ENCODE data around the gene CDK2AP2. TPM values are rescaled to one million over a fixed set of nuclear protein-coding genes. Genes with fewer than 3 reads are reported as not detected.
A peak's percentile ranks its signal among the peaks of the same experiment; 100 is the strongest.
"Not testable (repeated sequence)": the region's sequence is repeated elsewhere in the genome, so short reads cannot be mapped to it uniquely, and the experiment has no call there.

The CDK2AP2 gene
- total RNA-seq, 1 donor from 2014 or later, result 97.9 TPM

DNA sequence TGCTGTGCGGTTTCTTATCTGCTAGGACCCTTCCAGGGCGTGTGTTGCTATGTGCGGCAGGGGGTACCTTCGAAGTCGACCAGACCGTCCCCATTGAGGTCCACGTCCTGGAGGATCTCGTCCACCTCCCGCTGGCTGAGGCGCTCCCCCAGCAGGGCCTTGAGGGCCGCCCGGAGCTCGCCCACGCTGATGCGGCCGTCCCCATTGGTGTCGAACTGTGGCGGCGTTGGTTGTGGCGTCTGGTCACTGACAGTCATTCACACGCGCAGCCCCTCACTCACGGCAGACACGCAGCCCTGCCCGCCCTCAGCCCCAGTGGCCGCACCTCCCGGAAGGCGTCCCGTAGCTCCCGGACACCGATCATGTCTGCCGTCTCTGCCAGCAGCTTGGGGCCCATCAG is 11.8 kb upstream of the CDK2AP2 start:
- Mint-ChIP-seq H3K4me3 (no peak overlapping the region), H3K36me3 (ENCODE audit: low read depth) (no peaks in the 10 kb centered on the region), H3K4me1 (no peaks in the 10 kb centered on the region), H3K27ac (no peak overlapping the region), H3K27me3 (peaks cover 7% of the 10 kb centered on the region), H3K9me3 (no peaks in the 10 kb centered on the region)
- DNase-seq, result no peak
- intact Hi-C loops (cut with micrococcal nuclease), result no loop called here

DNA sequence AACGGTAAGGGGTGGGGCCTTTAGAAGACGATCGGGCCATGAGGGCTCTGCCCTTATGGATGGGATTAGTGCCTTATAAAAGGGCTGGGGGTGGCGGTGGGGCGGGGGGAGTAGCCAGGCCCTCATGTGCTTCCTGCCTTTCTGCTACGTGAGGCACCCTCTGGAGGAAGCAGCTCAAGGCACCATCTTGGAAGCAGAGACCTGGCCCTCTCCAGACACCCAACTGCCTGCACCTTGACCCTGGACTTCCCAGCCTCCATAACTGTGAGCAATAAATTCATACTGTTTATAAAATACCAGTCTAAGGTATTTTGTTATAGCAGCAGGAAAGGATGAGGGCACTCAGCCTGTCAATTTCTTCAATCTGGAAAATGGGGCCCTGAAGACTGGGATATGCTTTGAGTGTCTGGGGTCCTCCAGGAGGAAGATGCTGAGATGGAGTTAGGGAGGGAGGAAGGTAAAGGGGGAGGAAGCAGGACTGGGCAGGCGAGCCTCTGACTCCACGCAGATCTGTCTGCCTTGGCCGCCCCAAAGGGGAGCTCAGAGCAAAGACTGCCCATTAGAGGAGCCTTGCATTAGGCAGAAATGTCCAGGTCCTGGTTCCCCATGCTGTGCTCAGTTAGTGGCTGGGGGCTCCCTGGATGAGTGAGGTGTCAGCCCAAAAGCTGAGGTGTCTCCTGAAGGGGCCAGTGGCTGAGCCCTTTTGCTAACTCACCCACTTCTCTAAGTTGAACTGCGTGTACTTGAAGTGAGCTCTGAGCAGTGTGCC is 10.0 kb upstream of the CDK2AP2 start:
- H3K4me1 Mint-ChIP-seq, result no peaks in the 10 kb centered on the region
- H3K4me3 Mint-ChIP-seq, result no peak overlapping the region
- no peak overlapping the region for H3K27ac Mint-ChIP-seq
- H3K27me3 Mint-ChIP-seq, result peaks cover 15% of the 10 kb centered on the region
- H3K9me3 Mint-ChIP-seq, result no peaks in the 10 kb centered on the region
- no peaks in the 10 kb centered on the region for H3K36me3 Mint-ChIP-seq (ENCODE audit: low read depth)
- no peak for DNase-seq
- intact Hi-C loops (cut with micrococcal nuclease), result no loop called here

DNA sequence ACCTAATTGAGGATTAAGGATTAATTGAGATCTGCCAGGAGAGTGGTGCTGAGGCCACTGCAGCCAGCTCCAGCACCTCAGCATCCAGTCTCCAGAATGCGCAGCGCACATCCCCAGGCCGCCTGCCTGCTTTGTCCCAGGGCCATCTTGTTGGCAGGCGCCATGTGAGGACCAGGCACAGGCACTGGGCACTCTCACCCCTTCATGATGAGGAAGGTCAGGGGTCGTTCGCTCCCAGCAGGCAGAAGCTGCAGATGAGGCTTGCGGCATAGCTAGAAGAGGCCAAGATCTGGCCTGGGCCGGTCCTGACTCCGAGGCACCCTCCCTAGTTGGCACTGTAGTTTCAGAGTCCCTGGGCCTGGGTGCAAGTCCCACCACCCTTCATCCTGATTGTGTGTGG is 8.8 kb upstream of the CDK2AP2 start:
- no peak for DNase-seq
- no peaks in the 10 kb centered on the region for H3K36me3 Mint-ChIP-seq (ENCODE audit: low read depth)
- no peaks in the 10 kb centered on the region for H3K9me3 Mint-ChIP-seq
- intact Hi-C loops (cut with micrococcal nuclease), result no loop called here
- no peak overlapping the region for H3K4me3 Mint-ChIP-seq
- H3K4me1 Mint-ChIP-seq, result no peaks in the 10 kb centered on the region
- no peak overlapping the region for H3K27ac Mint-ChIP-seq
- H3K27me3 Mint-ChIP-seq, result peaks cover 16% of the 10 kb centered on the region

DNA sequence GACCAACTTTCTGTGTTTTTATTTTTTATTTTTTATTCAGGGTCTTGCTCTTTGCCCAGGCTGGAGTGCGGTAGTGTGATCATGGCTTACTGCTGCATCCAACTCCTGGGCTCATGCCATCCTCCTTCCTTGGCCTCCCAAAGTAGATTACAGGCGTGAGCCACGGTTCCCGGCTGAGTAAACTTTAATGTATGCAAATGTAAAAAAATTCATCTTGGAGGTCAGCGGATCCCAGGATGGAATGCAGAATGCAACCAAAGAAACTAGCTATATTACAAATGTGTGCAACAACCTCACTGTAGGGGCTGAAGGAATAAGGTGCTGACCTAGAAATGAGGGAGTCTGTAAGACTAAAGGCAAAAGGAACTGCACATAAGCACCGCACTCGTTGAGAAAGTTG is 6.2 kb upstream of the CDK2AP2 start:
- intact Hi-C loops (cut with micrococcal nuclease), result no loop called here
- H3K27ac Mint-ChIP-seq, result no peak overlapping the region
- H3K9me3 Mint-ChIP-seq, result no peaks in the 10 kb centered on the region
- H3K36me3 Mint-ChIP-seq (ENCODE audit: low read depth), result no peaks in the 10 kb centered on the region
- no peak for DNase-seq
- H3K27me3 Mint-ChIP-seq, result peaks cover 25% of the 10 kb centered on the region
- no peak overlapping the region for H3K4me3 Mint-ChIP-seq
- peaks cover 5% of the 10 kb centered on the region for H3K4me1 Mint-ChIP-seq

DNA sequence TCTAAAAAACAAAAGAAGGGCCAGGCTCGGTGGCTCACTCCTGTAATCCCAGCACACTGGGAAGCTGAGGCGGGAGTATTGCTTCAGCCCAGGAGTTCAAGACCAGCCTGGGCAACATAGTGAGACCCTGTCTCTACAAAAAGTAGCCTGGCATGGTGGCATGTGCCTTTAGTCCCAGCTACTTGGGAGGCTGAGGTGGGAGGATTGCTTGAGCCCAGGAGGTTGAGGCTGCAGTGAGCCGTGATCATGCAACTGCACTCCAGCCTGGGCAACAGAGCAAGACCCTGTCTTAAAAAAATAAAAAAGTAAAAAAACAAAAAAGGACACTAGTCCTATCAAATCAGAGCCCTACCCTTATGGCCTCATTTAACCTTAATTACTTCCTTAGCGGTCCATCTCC is 3.6 kb upstream of the CDK2AP2 start:
- intact Hi-C loops (cut with micrococcal nuclease); H3K9me3 Mint-ChIP-seq; H3K36me3 Mint-ChIP-seq (ENCODE audit: low read depth); H3K27ac Mint-ChIP-seq; H3K4me3 Mint-ChIP-seq; DNase-seq: not testable (repeated sequence)
- H3K4me1 Mint-ChIP-seq, result peaks cover 19% of the 10 kb centered on the region
- H3K27me3 Mint-ChIP-seq, result peaks cover 25% of the 10 kb centered on the region

DNA sequence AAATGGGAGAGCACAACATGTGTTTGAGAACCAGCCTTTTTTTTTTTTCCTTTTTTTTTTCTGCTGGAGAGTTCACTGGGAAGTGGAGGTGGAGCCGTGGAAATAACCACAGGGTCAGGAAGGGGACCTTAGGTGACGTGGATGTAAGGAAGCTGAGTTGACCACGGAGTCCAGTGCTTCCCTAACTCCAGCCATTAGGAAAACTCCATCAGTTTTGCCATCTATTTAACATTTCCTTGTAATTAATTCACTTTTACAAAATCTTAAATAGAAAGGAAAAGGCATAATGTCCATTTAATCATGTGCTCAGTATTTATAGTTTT is 2.0 kb upstream of the CDK2AP2 start:
- Mint-ChIP-seq H3K36me3 (ENCODE audit: low read depth) (peaks cover 12% of the 10 kb centered on the region), H3K4me3 (no peak overlapping the region), H3K9me3 (no peaks in the 10 kb centered on the region), H3K4me1 (peaks cover 31% of the 10 kb centered on the region), H3K27ac (no peak overlapping the region), H3K27me3 (peaks cover 18% of the 10 kb centered on the region)
- no peak for DNase-seq
- intact Hi-C loops (cut with micrococcal nuclease), result no loop called here

DNA sequence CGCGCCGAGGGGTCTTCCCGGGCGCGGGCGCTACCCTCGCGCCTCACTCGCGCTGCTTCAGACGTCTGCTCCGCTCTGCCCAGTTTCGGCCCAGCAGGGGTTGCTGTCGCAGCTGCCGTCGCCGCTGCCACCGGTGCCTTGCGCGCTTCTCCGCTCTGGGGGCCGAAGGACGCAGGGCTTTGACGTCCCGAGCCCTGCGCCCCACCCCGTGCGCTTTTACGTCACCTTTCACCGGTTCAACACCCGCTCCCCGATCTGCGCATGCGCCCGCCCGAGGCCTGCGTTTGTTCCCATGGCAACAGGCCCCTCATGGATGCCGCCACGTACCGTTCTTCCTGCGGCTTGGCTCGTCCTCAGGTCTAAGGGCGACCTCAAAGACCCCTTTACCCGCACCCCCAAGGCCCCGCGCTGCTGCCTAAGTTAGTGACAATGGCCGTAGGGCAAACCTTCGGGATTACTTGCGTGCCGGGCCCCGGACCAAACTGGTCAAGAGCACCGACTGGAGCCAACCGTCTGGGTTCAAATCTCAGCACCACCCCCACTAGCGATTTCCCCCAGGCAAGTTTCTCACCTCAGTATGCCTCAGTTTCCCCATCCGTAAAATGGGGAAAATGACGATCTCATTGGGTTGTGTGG is 642 bp upstream of the CDK2AP2 start:
- peak overlapping the region; percentile 95 for H3K4me3 Mint-ChIP-seq
- peak; percentile 100 for DNase-seq
- intact Hi-C loops (cut with micrococcal nuclease), result loop anchor here (1.0 to 5.0 kb wide), 3 partner anchors 74 to 267 kb away; partner anchors contain the start of genes GSTP1 and NDUFV1
- H3K27me3 Mint-ChIP-seq, result peaks cover 12% of the 10 kb centered on the region
- peaks cover 31% of the 10 kb centered on the region for H3K4me1 Mint-ChIP-seq
- H3K36me3 Mint-ChIP-seq (ENCODE audit: low read depth), result peaks cover 16% of the 10 kb centered on the region
- no peaks in the 10 kb centered on the region for H3K9me3 Mint-ChIP-seq
- H3K27ac Mint-ChIP-seq, result peak overlapping the region; percentile 97

DNA sequence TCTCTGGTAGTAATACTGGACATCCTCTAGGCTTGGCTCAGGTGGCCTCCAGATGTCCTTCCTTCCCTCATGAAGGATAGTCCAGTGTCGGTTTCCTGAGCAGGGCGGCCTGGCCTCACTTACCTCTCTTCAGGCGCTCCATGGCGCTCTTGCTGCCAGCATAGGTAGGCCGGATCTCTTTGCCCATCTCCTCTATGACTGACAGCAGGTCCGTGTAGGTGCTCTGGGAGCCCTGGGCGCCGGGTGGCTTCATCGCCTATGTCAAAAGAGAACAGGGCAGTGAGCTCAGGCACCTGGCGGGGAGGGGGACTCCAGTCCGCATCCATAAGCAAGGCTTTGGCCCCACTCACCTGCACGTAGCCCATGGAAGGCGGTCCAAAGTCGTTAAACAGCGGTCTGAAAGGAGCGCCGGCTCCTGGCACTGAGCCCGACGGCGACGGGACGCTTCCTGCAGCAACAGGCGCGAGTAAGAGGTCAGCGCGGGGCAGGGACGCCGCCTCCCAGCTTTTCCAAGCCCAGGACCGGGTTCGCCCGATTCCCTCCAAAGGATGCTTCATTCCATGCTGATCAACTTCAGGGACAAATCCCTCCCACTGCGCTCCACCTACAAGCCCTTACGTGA is 609 bp downstream of the CDK2AP2 start:
- Mint-ChIP-seq H3K4me1 (peaks cover 39% of the 10 kb centered on the region), H3K4me3 (peak overlapping the region; percentile 95), H3K27ac (peak overlapping the region; percentile 97), H3K27me3 (peaks cover 9% of the 10 kb centered on the region), H3K36me3 (ENCODE audit: low read depth) (peaks cover 22% of the 10 kb centered on the region), H3K9me3 (no peaks in the 10 kb centered on the region)
- DNase-seq, result no peak
- intact Hi-C loops (cut with micrococcal nuclease), result loop anchor here (2.0 to 5.0 kb wide), 2 partner anchors 75 to 155 kb away; partner anchors contain the start of genes GSTP1 and POLD4

DNA sequence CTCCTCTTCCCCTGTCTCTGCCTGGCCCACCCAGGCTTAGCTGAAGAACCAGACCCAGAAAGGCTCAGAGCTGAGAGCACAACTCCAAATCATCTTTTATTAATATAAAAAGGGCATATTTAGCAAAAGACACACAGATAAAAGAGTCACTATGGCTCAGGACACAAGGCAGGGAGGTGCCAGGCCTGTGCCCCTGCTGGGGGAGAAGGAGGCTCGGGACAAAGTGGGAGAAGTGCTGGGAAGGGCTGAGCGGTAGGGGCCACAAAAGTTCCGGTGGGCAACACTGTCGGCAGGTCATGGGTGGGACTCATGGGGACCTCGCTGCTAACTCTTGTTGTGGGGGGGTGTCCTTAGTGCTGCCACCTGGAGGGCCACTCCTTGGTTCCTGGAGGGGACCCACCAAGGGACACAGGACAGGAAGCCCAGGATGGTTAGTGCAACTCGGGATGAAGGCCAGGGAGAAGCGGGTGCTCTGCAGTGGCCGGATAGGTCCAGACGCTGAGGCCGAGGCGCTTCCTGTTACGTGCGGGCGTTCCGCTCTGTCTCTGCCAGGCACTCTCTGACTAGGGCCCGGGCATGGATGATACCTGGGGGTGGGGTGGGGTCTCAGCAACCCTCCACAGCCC is 1.4 kb downstream of the CDK2AP2 start:
- peak; percentile 66 for DNase-seq
- no peaks in the 10 kb centered on the region for H3K9me3 Mint-ChIP-seq
- intact Hi-C loops (cut with micrococcal nuclease), result loop anchor here (1.0 to 5.0 kb wide), 9 partner anchors 19 to 154 kb away; partner anchors contain the start of genes GSTP1, POLD4, PTPRCAP and RPS6KB2
- H3K4me3 Mint-ChIP-seq, result peak overlapping the region; percentile 95
- H3K27ac Mint-ChIP-seq, result peak overlapping the region; percentile 97
- H3K27me3 Mint-ChIP-seq, result peaks cover 9% of the 10 kb centered on the region
- H3K4me1 Mint-ChIP-seq, result peaks cover 39% of the 10 kb centered on the region
- H3K36me3 Mint-ChIP-seq (ENCODE audit: low read depth), result peaks cover 22% of the 10 kb centered on the region

DNA sequence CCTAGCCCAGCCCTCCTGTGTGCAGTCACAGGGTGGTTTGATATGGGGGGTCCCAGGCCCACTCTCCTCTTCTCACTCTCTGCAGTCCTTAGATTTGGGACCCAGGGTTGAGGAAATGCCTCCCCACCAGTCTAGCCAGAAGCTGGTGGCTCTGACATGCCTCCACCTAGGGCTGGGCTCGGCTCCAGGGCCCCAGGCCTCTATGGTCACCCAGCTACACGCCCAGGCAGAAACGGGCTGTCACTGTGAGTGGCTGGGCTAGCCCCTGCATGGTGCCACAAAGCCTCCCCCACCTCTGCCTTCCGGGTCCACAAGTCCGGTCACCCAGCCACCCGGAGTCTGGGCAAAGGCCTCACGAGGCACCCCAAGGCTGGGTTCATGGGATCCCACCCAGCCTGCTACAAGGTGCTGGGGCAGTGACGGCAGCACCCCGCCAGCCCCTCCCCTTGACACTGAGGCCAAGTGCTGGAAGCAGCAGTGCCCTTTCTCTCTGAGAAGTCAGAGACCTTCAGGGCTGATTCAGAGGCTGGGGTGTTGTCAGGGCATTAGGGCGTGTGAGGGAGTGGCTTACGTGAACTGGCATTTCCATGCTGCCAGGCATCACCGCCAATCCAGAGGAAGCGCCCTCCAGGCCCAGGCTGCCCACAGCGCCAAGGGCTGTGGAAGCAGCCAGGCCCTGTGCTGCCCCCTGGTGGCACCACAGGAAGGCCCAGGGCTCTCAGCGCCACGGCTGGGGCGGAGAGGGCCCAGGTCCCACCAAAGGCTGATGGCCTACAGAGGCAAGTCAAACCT is 2.2 kb downstream of the CDK2AP2 start:
- Mint-ChIP-seq H3K27me3 (peaks cover 3% of the 10 kb centered on the region), H3K36me3 (ENCODE audit: low read depth) (peaks cover 29% of the 10 kb centered on the region), H3K9me3 (no peaks in the 10 kb centered on the region), H3K27ac (peak overlapping the region; percentile 97), H3K4me1 (peaks cover 45% of the 10 kb centered on the region), H3K4me3 (peak overlapping the region; percentile 95)
- DNase-seq, result peak; percentile 96
- intact Hi-C loops (cut with micrococcal nuclease), result loop anchor here (1.0 to 5.0 kb wide), 9 partner anchors 18 to 153 kb away; partner anchors contain the start of genes GSTP1, POLD4, PTPRCAP and RPS6KB2

DNA sequence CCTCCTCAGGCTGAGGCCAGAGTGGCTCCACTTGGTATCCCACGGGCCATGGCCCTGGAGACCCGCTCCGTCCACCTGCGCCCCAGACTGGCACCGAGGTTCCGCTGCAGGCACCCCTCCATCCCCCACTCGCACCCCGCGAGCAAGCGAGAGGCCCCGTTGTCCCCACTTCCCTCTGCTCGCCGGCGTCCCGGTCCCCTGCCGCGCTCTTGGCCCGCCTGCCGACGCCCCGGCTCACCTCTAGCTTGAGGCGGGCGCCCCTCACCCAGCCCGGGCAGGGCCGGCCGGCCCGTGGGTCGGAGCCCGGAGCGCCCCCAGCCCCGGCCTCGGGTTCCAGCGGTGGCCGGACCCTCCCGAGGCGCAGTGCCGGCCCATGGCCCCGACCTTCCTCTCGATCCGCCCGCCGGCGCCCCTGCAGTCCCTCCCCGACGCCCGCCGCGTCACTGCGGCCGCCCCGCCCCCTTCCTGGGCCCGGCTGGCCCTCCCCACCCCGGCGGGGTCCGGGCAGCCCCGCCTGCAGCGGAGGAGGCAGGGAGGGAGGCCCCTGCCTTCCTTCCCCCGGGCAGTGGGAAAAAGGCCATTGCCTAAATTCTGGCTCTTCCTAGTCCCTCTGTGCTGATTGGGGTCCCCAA is 2.9 kb downstream of the CDK2AP2 start, which contains the start of gene PITPNM1:
PITPNM1 (minus strand) TSS at position 414 of the 632 bp plus-strand sequence. CDS start 1,183 bp downstream, outside the sequence.
- Mint-ChIP-seq H3K36me3 (ENCODE audit: low read depth) (peaks cover 35% of the 10 kb centered on the region), H3K4me1 (peaks cover 49% of the 10 kb centered on the region), H3K4me3 (peak within 1 kb of the TSS; percentile 95)

DNA sequence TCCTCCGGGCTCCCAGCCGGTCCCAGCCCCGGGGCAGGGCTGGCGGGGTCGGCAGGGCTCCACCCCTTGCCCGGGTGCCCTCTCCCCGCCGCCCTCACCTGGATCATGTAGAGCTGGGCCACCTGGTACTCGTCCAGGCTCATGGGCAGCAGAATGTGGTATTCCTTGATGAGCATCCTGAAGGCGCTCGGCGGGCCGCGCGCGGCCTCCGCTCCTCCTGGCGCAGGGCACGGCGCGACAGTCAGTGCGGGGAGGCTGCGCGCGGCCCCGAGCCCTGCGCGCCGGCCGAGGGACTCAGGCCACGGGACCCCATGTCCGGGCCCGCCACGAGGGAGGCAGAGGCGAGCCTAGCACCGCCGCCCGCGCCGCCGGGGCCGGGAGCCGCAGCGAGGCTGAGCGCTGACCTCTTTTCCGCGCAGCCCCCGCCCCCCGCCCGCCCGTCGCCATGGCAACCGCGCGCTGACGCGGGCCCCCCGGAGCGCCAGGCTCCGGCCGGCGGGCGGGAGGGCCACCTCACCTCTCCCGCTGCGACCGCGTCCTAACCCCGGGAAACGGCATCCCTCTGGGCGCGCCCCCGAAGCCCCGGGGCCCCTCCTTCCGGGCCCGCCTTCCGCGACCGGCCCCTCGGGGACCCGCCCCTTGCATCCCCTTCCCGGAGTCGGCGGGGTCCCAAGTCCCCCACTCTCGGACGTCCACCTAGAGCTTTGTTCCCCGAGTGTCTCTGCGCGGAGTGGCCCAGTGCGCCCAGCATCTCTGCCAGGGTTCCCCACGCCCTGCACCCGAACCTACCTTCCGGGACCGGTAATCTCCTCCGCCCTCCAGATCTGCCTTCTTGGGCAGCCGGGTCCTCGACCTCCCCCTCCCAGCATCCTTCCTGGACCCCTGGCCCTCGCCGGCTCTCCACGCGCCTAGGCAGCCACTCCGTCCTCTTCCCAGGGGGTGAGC is 3.7 kb downstream of the CDK2AP2 start:
- Mint-ChIP-seq H3K4me1 (peaks cover 47% of the 10 kb centered on the region), H3K9me3 (peaks cover 3% of the 10 kb centered on the region), H3K27me3 (no peaks in the 10 kb centered on the region), H3K36me3 (ENCODE audit: low read depth) (peaks cover 40% of the 10 kb centered on the region), H3K4me3 (peak overlapping the region; percentile 95), H3K27ac (peak overlapping the region; percentile 82)
- DNase-seq, result peak; percentile 85
- intact Hi-C loops (cut with micrococcal nuclease), result no loop called here

More for the DNA sequence above, 2.9 kb downstream of the CDK2AP2 start, which contains the start of gene PITPNM1:
- peak; percentile 95 for DNase-seq
- intact Hi-C loops (cut with micrococcal nuclease), result loop anchor here (5.0 kb wide), 1 partner anchor 77 kb away; the partner anchor contains the start of gene GSTP1
- H3K9me3 Mint-ChIP-seq, result no peaks in the 10 kb centered on the region
- no peaks in the 10 kb centered on the region for H3K27me3 Mint-ChIP-seq
- peak within 1 kb of the TSS; percentile 97 for H3K27ac Mint-ChIP-seq

Data from activated CD4-positive, alpha-beta T cell treated with anti-CD3 and anti-CD28 coated beads, Interleukin-2, amount 10 ng/mL, durations not matched to agents 24 days and 14 days (primary cell).